Gastrocnemius medialis (tissue), 4 donors: ENCODE data around the gene HTR2C. TPM values are rescaled to one million over a fixed set of nuclear protein-coding genes. Genes with fewer than 3 reads are reported as not detected.
"Not testable (repeated sequence)": the region's sequence is repeated elsewhere in the genome, so short reads cannot be mapped to it uniquely, and the experiment has no call there.

ENCODE experiments used
- ATAC-seq, 2 donors: fragments of 150-250 bp; one replicate each; pipeline ENCODE4 v1.9.1; 2016
- DNase-seq, 2 donors: peaks; one replicate each; pipeline ENCODE4 v3.0.0-alpha.2; 2019
- H3K27ac ChIP-seq, 4 donors: fragments of 200-600 bp; sonication (generic); 1 replicate in 1 of 4; 2 replicates in 3 of 4; pipeline ENCODE4 v1.5.1; 2016 to 2018; ENCODE audit warnings: mild to moderate bottlenecking in 2 of 4, moderate library complexity in 1 of 4
- H3K27me3 ChIP-seq, 3 donors: fragments of 200-600 bp; sonication (generic) in 2 of 3; 1 replicate in 1 of 3; 2 replicates in 2 of 3; pipeline versions ENCODE4 v1.5.1 to v1.6.0; 2016 to 2019; ENCODE audit warnings: mild to moderate bottlenecking in 1 of 3, moderate library complexity in 1 of 3
- H3K36me3 ChIP-seq, 2 donors: fragments of 200-600 bp; sonication (generic) in 1 of 2; one replicate each; pipeline ENCODE4 v1.5.1; 2017 to 2018
- H3K4me1 ChIP-seq, 2 donors: fragments of 200-600 bp; sonication (generic) in 1 of 2; one replicate each; pipeline ENCODE4 v1.5.1; 2016 to 2017; ENCODE audit warnings: mild to moderate bottlenecking in 2 of 2
- H3K4me3 ChIP-seq, 4 donors: fragments of 200-600 bp; sonication (generic) in 3 of 4; 1 replicate in 1 of 4; 2 replicates in 3 of 4; pipeline ENCODE4 v1.5.1; 2016 to 2019; ENCODE audit warnings: mild to moderate bottlenecking in 2 of 4
- H3K9me3 ChIP-seq, 3 donors: fragments of 200-600 bp; sonication (generic) in 2 of 3; 1 replicate in 1 of 3; 2 replicates in 2 of 3; pipeline ENCODE4 v1.5.1; 2016 to 2019
- POLR2A ChIP-seq, 2 donors: fragments of 450-650 bp; IDR thresholded peaks; one replicate each; pipeline ENCODE4 v1.6.1; 2017; ENCODE audit warnings: antibody characterized with exemption in 2 of 2, mild to moderate bottlenecking in 2 of 2, moderate library complexity in 2 of 2
- in situ Hi-C, 4 donors: fragments of 200-750 bp; cut with MboI; loops; one replicate each; pipeline versions ENCODE4 v1.15.0 to v1.8.0; 2017; ENCODE audit warnings: low sequenced_read_pairs in 4 of 4
- intact Hi-C: fragments of 100-400 bp; cut with DNase I; formaldehyde crosslinking; loops from one replicate; pipeline ENCODE4 v1.15.1; 2023; ENCODE audit warnings: low total_unique reads
- total RNA-seq, 4 donors: library from RNA; depleted of rRNA; stranded (reverse); fragments of >200 nt; gene quantifications; one replicate each; pipeline versions ENCODE4 v1.1.0 to v1.2.3, GENCODE V29; 2016
- TF ChIP-seq, protein P1 (sequence below), 5 experiments: fragments of 450-650 bp in 3 of 5; fragments of 200-600 bp in 2 of 5; sonication (generic) in 2 of 5; IDR thresholded peaks in 4 of 5; conservative IDR thresholded peaks in 1 of 5; 1 replicate in 4 of 5; 2 replicates in 1 of 5; pipeline ENCODE4 v1.5.1; 2016 to 2019; ENCODE audit warnings: antibody characterized with exemption in 5 of 5, mild to moderate bottlenecking in 3 of 5, moderate library complexity in 3 of 5

Gene HTR2C
- total RNA-seq, 4 donors from 2014 or later, result not detected

DNA sequence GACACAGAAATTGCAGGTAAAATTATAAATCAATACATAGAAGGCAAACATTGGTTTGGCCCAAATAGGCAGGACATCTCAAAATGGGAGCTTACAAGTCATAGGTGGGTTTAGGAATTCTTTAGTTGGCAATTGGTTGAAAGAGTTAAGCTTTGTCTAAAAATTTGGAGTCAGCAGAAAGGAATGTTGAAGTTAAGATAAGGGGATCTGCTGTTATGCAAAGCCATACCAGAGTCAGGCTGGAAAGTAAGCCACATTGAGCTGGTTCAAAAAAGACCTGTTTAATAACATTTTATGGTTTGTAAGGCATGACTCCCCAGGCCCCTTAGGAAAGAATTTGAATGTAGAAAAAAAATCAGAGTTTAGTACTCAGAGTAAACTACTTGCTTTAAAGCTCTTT lies 341.0 kb downstream of the HTR2C start:
- intact Hi-C loops, result no loop called here
- Histone ChIP-seq H3K27me3 (no peaks in the 10 kb centered on the region), H3K4me1 (no peaks in the 10 kb centered on the region), H3K36me3 (no peaks in the 10 kb centered on the region), H3K4me3 (no peak overlapping the region), H3K27ac (no peak overlapping the region), H3K9me3 (no peaks in the 10 kb centered on the region)
- TF ChIP-seq POLR2A (IDR thresholded peaks at IDR 0.05), result no peak
- TF ChIP-seq, protein P1, sequence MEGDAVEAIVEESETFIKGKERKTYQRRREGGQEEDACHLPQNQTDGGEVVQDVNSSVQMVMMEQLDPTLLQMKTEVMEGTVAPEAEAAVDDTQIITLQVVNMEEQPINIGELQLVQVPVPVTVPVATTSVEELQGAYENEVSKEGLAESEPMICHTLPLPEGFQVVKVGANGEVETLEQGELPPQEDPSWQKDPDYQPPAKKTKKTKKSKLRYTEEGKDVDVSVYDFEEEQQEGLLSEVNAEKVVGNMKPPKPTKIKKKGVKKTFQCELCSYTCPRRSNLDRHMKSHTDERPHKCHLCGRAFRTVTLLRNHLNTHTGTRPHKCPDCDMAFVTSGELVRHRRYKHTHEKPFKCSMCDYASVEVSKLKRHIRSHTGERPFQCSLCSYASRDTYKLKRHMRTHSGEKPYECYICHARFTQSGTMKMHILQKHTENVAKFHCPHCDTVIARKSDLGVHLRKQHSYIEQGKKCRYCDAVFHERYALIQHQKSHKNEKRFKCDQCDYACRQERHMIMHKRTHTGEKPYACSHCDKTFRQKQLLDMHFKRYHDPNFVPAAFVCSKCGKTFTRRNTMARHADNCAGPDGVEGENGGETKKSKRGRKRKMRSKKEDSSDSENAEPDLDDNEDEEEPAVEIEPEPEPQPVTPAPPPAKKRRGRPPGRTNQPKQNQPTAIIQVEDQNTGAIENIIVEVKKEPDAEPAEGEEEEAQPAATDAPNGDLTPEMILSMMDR (IDR thresholded peaks at IDR 0.05 in 4 of 5, conservative IDR thresholded peaks at IDR 0.05 in 1 of 5), result no peak
- in situ Hi-C loops, result no loop called here
- no peak for ATAC-seq
- DNase-seq, result no peak

DNA sequence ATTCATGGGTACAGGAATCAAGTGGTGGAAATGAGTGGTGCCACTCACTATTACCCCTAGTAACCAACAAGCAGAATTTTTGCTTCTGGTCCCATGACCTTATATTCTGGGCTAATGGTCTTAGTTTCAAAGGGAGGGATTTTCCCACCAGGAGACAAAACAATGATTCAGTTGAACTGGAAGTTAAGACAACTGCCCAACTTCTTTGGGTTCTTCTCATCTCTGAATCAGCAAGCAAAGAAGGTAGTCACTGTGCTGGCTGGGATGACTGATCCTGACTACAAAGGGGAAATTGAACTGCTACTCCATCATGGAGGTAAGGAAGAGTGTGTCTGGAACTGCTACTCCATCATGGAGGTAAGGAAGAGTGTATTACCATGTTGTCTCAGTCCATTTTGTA lies 346.3 kb downstream of the HTR2C start:
- in situ Hi-C loops, result no loop called here

DNA sequence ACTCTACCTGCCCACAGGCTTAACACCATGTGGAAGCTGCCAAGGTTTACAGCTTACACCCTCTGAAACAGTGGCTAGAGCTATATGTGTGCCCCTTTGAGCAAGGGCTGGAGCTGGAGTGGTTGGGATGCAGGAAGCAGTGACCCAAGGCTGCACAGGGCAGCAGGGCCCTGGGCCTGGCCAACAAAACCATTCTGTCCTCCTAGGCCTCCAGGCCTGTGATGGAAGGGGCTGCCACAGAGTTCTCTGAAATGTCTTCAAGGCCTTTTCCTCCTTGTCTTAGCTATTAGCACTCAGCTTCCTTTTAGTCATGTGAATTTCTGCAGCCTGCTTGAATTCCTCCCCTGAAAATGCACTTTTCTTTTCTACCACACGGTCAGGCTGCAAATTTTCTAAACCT lies 348.7 kb downstream of the HTR2C start:
- intact Hi-C loops, result no loop called here
- Histone ChIP-seq H3K36me3 (no peaks in the 10 kb centered on the region), H3K4me1 (no peaks in the 10 kb centered on the region), H3K9me3 (no peaks in the 10 kb centered on the region), H3K27me3 (no peaks in the 10 kb centered on the region), H3K27ac (no peak overlapping the region), H3K4me3 (no peak overlapping the region)
- TF ChIP-seq, protein P1 (IDR thresholded peaks at IDR 0.05 in 4 of 5, conservative IDR thresholded peaks at IDR 0.05 in 1 of 5), result no peak
- no peak for TF ChIP-seq POLR2A (IDR thresholded peaks at IDR 0.05)
- in situ Hi-C loops, result no loop called here
- DNase-seq (no peak), ATAC-seq (no peak)

More for the DNA sequence above, 346.3 kb downstream of the HTR2C start:
- no peaks in the 10 kb centered on the region for H3K27me3 ChIP-seq
- intact Hi-C loops, result no loop called here
- no peak overlapping the region for H3K27ac ChIP-seq
- no peaks in the 10 kb centered on the region for H3K9me3 ChIP-seq
- no peak overlapping the region for H3K4me3 ChIP-seq
- TF ChIP-seq, protein P1 (IDR thresholded peaks at IDR 0.05 in 4 of 5, conservative IDR thresholded peaks at IDR 0.05 in 1 of 5), result no peak
- TF ChIP-seq POLR2A (IDR thresholded peaks at IDR 0.05), result no peak
- H3K36me3 ChIP-seq, result no peaks in the 10 kb centered on the region
- DNase-seq (no peak), ATAC-seq (no peak)
- no peaks in the 10 kb centered on the region for H3K4me1 ChIP-seq

DNA sequence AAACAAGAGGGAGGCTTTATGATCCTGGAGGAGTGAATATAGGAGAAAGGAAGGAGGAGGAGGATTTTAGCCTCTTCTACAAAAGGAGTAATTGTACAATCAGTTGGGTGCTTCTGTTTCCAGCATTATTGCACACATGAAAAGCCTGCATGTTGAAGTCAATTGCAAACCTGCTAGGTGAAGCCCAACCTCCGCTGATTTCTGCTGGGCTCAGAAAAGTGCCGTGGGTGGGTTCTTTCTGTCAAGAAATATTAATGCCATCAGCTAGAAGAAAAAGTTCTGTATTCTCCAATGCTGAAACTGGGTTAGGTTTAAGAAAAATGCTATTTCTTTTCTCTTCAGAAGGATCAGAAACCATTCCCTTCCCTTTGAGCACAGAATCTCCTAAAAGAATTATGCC lies 349.4 kb downstream of the HTR2C start:
- H3K4me3 ChIP-seq, H3K36me3 ChIP-seq, H3K27ac ChIP-seq, intact Hi-C loops, DNase-seq, H3K27me3 ChIP-seq, ATAC-seq, in situ Hi-C loops, H3K4me1 ChIP-seq, H3K9me3 ChIP-seq: not testable (repeated sequence)

DNA sequence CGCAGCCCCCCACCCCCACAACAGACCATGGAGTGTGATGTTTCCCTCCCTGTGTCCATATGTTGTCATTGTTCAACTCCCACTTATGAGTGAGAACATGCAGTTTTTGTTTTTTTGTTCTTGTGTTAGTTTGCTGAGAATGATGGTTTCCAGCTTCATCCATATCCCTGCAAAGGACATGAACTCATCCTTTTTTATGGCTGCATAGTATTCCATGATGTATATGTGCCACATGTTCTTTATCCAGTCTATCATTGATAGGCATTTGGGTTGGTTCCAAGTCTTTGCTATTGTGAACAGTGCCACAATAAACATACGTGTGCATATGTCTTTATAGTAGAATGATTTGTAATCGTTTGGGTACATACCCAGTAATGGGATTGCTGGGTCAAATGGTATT lies 353.2 kb downstream of the HTR2C start:
- H3K4me1 ChIP-seq, H3K36me3 ChIP-seq, H3K27ac ChIP-seq, DNase-seq, in situ Hi-C loops, H3K9me3 ChIP-seq, H3K27me3 ChIP-seq, H3K4me3 ChIP-seq, intact Hi-C loops, ATAC-seq: not testable (repeated sequence)

DNA sequence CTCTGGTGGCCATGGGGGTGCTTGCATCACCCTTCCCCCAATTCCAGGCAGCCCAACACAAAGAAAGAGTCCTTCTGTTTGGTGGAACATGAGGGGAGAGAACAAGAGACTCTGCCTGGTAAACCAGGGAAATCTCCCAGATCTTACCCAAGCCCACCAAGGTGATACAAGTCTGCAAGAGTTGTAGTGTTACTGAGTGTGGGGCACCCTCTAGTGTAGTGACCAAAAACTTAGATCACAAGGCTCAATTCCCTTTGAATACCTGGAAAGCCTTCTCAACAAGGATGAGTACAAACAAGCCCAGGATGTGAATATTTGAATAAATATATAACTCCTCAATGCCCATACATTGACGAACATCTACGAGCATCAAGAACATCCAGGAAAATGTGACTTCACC lies 368.8 kb downstream of the HTR2C start:
- no peaks in the 10 kb centered on the region for H3K36me3 ChIP-seq

More for the DNA sequence above, 368.8 kb downstream of the HTR2C start:
- no peaks in the 10 kb centered on the region for H3K9me3 ChIP-seq
- no peaks in the 10 kb centered on the region for H3K4me1 ChIP-seq
- H3K4me3 ChIP-seq, result no peak overlapping the region
- intact Hi-C loops (no loop called here), in situ Hi-C loops (loop anchor here in 2 of 4 donors (25.0 kb wide), 2 partner anchors 315 to 340 kb away; no protein-coding TSS in a partner anchor)
- no peak for ATAC-seq
- DNase-seq, result no peak
- no peaks in the 10 kb centered on the region for H3K27me3 ChIP-seq
- no peak overlapping the region for H3K27ac ChIP-seq
- TF ChIP-seq, protein P1 (IDR thresholded peaks at IDR 0.05 in 4 of 5, conservative IDR thresholded peaks at IDR 0.05 in 1 of 5), result no peak
